Measurements from ENCODE around the gene TMOD3. TPM values are rescaled to one million over a fixed set of nuclear protein-coding genes. Genes with fewer than 3 reads are reported as not detected.
A peak's percentile ranks its signal among the peaks of the same experiment; 100 is the strongest.

Gene TMOD3
- total RNA-seq, 1 donor, result 53.0 TPM

DNA sequence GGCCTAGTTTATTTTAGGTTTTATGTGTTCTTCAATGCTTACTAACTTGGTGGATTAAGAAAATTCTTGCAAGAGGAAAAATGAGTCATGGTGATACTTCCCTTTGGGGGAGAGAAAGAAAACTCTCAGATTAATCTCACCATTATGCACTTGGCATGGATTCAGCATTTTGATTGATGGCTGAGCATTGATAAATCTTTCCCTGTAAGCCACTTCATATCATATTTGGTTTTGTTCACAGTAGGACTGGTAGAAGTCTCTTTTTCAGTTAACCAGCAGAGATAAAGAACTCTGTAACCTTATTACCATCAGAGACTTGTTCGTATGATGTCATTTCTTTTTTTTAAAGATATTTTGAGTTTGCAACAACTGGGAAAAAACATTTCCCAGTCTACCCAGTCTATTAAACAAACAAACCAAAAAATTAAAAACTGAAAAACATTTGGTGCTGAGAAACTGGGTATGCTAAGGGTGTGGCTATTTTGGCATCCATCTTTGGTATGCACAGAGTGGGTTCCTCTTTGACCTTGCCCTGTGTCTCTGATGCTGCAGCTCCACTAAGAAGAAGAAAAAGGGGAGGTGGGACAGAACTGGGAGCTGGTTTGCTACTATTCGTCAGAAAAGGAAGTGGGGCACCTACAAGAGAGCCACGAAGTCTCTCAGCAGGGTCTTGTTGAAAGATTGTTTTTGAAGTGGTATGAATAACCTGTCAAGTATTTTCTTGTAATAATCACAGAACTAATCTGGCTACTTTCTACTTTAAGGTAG, 17.2 kb downstream of the TMOD3 start:
- peak; percentile 88 for DNase-seq (ENCODE audit: low read depth)
- TF ChIP-seq CTCF (IDR thresholded peaks at IDR 0.05; ENCODE audit: insufficient read depth, low read length), result no peak
- H3K4me3 ChIP-seq (ENCODE audit: low read depth, low read length), result no peak overlapping the region

GRCh38 chr15:51848811-51849210, 19.4 kb downstream of the TMOD3 start:
- peak; percentile 91 for DNase-seq (ENCODE audit: low read depth)
- no peak for TF ChIP-seq CTCF (IDR thresholded peaks at IDR 0.05; ENCODE audit: insufficient read depth, low read length)
- no peak overlapping the region for H3K4me3 ChIP-seq (ENCODE audit: low read depth, low read length)

DNA sequence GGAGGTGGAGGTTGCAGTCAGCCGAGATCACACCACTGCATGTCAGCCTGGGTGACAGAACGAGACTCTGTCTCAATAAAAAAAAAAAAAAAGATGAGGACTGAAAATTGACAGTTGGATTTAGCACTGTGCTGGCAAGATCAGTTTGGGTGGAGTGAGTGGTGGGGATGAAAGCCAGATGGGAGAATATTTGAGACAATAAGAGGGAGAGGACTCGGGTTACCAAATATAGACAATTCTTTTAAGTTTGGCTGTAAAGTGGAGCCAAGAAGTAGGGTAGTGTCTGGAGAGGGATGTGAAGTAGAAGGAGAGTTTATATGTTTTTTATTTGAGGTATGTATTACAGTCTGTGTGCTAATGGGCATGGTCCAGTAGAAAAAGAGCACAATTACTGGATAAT, 20.4 kb downstream of the TMOD3 start:
- peak; percentile 78 for DNase-seq (ENCODE audit: low read depth)
- no peak for TF ChIP-seq CTCF (IDR thresholded peaks at IDR 0.05; ENCODE audit: insufficient read depth, low read length)
- H3K4me3 ChIP-seq (ENCODE audit: low read depth, low read length), result no peak overlapping the region

DNA sequence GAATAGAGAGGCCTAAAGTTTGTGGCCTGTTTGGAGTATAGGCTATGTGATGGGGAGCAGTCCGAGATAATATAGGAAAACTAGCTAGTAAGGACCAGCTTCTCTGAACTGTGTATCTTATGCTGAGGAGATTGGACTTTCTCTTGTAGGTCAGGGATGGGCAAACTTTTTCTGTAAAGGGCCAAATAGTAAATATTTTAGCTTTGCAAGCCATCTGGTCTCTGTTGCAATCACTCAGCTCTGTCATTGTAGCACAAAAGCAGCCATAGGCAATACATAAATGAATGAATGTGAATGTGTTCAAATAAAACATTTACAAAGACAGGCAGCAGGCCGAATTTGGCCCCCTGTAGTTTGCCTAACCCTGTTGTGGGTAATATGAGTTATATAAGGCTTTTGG, 24.5 kb downstream of the TMOD3 start:
- no peak for DNase-seq (ENCODE audit: low read depth)

GRCh38 chr15:51855612-51856011, 26.2 kb downstream of the TMOD3 start:
- TF ChIP-seq CTCF (IDR thresholded peaks at IDR 0.05; ENCODE audit: insufficient read depth, low read length), result no peak
- no peak overlapping the region for H3K4me3 ChIP-seq (ENCODE audit: low read depth, low read length)
- no peak for DNase-seq (ENCODE audit: low read depth)

More for the DNA sequence above, 24.5 kb downstream of the TMOD3 start:
- no peak overlapping the region for H3K4me3 ChIP-seq (ENCODE audit: low read depth, low read length)
- TF ChIP-seq CTCF (IDR thresholded peaks at IDR 0.05; ENCODE audit: insufficient read depth, low read length), result no peak

DNA sequence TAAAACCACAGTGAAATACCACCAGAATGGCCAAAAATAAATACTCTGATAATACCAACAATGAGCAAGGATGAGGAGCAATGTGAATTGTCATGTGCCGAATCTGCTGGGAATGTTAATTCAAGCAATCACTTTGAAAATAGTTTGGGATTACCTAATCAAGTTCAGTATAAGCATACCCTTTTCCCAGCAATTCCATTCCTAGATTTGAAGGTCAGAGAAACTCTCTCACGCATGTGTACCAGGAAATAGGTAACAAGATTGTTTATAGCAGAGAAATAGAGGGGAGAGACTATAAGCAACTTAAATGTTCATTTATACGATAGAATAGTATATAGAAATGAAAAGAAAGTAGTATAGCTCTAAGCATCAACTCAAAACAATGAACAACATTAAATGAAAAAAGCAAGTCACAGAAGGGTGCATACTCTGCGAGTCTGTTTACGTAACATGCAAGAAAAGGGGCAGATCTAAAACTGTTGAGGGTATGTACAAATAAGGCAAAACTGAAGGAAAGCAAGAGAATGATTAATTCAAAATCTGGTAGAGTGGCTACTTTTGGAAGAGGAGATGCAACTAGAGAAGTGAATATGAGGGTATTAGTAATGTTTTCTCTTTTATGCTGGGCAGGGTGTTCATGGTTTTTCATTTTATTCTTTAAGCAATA, 27.4 kb downstream of the TMOD3 start:
- TF ChIP-seq CTCF (IDR thresholded peaks at IDR 0.05; ENCODE audit: insufficient read depth, low read length), result no peak
- no peak for DNase-seq (ENCODE audit: low read depth)
- H3K4me3 ChIP-seq (ENCODE audit: low read depth, low read length), result no peak overlapping the region
